ENCODE data around the gene MAST4.

MAST4 gene

GRCh38 chr5:66991746-66992145 is 395.6 kb downstream of the MAST4 start:
- DNase-seq (ENCODE audit: low read depth in 2 of 2) = no peak

DNA sequence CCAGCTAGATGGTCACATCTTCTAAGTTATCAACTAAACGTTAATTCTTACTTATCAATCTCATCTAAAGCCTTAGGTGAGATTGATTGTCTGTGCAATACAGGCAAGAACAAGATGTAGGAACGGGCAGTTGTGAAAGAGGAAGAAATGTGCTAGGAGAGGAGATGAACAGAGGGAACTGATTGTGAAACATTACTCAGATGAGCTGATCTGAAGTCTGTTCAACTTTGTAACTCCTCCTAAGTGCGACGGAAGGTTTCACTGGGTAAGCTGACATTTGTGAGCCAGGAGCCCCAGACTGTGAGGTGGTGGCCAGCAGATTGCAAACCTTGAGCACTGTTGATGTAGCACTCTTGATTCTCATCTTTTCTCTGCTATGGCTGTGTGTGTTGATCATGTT is 396.4 kb downstream of the MAST4 start:
- DNase-seq (ENCODE audit: low read depth in 2 of 2) = no peak

DNA sequence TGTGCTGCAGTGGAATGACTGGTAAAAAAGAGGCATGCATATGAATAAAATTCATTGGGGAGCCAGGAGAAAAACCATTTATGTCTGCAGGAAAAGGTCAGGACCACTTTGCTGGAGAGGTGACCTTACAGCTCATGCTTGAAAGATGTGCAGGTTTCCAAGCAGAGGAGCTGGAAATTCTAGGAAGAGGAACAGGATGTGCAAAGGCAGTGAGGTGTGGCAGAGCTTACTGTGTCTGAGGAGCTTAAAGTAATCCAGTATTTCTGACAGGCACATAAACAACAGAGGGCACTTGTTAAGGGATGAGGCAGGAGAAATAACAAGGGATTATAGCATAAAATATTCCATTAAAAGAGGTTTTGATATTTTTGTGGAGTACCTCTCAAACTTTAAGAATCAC is 397.3 kb downstream of the MAST4 start:
- no peak for DNase-seq (ENCODE audit: low read depth in 2 of 2)

- DNase-seq (ENCODE audit: low read depth in 2 of 2) = no peak
Observed at GRCh38 chr5:66993882-66994281, 397.7 kb downstream of the MAST4 start.

DNA sequence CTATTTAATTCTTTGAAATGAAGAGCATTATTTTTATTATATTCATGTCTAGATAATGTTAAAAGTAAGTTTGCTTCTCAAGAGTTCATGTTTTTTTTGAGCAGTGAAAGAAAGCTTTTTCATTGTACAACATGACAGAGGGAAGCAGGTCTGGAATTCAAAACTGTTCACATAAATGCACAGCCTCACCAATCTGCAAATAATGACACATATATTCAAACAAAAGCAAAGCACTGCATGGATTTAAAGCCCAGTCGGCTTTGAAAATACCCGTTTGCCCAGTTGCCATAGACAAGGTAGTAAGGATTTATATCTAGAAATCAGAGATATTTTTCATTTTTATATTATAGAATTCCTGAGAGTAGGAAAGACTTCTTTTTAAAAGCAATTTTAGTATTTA is 398.6 kb downstream of the MAST4 start:
- DNase-seq (ENCODE audit: low read depth in 2 of 2) = no peak

- no peak for DNase-seq (ENCODE audit: low read depth in 2 of 2)
Observed at GRCh38 chr5:67000794-67001475, 404.7 kb downstream of the MAST4 start.

DNA sequence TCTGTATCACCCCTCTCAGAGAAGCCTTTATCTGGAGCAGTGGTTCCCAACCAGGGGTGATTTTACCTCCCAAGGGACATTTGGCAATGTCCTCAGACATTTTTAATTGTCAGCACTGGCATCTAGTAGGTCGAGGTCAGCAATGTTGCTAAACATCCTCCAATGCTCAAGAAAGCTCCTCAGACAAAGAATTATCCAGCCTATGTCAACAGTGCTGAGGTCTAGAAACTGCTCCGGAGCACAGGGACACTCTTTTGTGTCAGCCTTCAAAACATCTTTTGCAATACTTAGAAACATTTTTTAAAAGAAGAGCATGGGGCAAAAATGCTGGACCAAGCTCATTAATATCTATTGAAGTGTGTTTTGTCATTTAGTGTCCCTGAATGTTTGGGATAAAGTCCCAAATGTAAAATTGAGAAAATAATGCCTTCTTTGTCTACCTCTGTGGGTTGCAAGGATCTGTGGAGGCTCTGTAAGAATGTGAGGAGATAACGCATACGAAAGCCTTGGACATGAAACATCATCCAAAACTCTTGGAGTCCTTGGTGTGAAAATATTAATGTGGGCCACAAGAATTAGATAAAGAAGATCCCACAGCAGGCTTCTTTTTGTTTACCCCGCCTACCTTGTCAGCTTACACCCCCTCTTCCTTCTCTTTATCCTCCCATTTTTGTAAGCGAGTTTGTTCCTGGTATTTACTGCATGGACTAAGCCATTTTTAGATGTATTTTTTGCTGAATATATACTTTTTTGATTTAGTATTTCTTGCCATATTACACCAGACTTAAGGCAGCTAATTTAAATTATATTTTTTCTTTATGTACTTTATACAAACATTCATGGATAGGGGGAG is 406.9 kb downstream of the MAST4 start:
- DNase-seq (ENCODE audit: low read depth in 2 of 2) = no peak

DNA sequence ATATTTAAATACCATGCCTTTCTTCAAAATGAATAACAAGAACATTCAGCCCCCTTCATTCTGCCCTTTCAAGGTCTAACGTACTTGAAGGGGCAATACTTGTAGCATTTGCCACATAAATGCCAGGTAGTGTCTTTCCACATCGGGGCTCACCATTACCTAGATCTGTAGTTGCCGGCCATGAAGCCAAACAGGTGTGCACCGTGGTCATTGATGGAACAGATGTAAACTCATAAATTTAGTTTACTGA is 407.4 kb downstream of the MAST4 start:
- no peak for DNase-seq (ENCODE audit: low read depth in 2 of 2)

- DNase-seq (ENCODE audit: low read depth in 2 of 2) = peak in 1 of 2 experiments; percentile 57
Observed at GRCh38 chr5:67003935-67004729, 407.9 kb downstream of the MAST4 start.

DNA sequence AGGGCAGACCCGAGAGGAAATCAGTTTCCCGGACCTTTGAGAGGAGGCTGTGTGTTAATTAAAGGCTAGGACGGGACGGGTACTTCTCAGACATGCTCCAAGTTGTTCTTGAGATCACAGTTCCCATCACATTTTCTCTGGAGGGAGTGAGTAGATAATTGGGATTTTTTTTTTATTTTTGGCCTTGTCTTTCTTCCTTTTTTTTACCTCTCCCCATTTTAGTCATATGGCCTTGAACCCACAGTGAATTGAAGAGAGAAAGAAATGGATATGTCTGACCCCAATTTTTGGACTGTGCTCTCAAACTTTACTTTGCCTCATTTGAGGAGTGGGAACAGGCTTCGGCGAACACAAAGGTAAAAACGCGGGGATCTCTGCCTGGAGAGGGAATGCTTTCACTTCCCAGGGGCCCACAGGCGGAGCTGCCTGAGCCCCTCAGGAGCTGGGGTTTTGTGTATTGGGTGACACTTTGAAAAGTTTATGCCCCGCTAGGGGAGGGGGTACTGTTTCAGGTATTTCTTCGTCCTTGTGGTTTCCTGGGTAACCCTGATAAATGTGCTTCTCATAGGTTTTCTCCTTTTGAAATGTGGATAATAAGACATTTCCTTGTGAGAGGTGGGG is 408.6 kb downstream of the MAST4 start:
- no peak for DNase-seq (ENCODE audit: low read depth in 2 of 2)

DNA sequence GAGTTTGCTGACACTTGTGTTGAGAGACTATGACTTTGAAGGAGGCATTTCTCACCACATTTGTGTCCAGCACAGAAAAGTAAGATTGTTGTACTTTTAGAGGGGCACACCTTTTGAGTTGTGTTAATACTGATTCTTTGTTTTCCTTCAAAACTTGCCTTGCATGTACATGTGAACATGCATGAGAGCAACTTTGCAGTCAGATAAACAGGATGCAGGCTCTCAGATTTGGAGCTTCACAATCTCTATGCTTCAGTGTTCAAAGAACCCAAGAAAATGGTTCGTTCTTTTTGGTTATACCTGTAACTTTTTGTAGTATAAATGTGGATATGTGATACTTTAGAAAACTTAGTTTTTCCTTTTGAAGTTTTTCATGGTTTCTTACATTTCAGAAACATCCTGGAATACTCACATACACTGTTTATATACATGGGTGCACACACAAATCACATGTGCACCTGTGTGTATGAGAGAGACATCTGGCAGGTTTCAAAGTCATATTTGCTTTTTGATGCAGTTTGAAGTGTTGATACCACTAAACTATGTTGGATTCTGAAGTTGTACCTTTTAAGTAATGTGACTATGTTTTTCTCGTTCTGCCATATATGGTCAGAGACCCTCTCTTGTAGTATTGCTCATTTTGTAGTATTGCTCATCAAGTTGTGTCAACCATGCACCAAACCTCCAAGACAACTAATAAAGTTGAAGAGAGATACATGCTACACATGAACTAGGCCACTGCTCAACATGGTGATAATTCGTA is 409.7 kb downstream of the MAST4 start:
- no peak for DNase-seq (ENCODE audit: low read depth in 2 of 2)

- no peak for DNase-seq (ENCODE audit: low read depth in 2 of 2)
Observed at GRCh38 chr5:67006500-67006848, 410.3 kb downstream of the MAST4 start.

DNA sequence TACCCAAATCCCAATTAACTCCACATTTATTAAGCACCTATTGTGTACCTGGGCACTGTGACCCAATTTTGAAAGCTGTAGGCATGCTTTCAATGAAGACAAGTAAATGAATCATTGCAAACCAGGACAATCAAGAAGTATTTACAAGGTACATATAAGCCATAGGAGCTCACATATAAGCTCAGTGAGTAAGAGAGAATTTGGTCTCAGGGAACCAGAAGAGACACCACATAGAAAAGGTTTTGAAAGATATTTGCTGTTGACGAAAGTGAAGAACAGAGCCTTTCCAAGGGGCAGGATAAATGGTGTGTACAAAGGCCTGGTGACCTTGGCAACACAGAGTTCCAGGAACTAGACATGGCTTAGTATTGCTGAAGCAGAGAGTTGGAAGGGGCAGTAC is 412.8 kb downstream of the MAST4 start:
- no peak for DNase-seq (ENCODE audit: low read depth in 2 of 2)

GRCh38 chr5:67010684-67011409 is 414.7 kb downstream of the MAST4 start:
- no peak for DNase-seq (ENCODE audit: low read depth in 2 of 2)

DNA sequence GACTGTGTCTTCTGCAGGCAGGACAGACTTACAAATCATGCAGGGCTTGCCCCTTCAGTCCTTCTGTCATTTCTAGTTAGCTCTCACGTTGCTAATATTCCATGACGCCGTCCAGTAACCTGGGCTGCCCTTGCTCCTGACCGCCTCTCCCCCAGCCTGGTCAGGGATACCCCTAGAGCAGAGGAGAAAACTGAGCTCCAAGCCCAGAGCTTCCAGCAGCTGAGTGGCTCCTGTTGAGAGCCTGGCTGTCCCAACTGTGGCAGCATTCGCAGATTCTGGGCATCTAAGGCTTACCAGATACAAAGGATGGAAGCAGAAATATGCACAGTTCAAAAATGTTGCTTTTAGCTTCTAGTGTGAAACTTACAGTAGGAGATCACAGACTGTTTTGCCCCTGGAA is 415.2 kb downstream of the MAST4 start:
- DNase-seq (ENCODE audit: low read depth in 2 of 2) = no peak

DNA sequence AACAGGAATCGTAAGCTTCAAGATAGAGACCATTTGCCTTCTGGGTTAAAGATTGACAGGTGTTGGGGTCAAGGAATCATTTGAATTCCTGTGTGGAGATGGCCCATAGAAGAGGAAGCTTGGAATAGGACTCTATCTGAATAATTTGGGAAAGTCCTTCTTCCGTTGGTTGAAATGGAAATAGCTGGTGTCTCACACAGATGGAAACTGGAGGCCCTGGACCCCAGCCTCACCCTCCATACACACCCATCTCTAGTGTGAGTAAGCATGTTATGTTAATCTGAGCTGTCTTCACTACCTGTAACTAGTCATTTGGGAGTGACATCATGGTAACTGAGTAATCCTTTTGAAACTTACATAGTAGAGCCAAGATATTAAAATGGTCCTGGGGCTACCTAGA is 416.0 kb downstream of the MAST4 start:
- no peak for DNase-seq (ENCODE audit: low read depth in 2 of 2)

DNA sequence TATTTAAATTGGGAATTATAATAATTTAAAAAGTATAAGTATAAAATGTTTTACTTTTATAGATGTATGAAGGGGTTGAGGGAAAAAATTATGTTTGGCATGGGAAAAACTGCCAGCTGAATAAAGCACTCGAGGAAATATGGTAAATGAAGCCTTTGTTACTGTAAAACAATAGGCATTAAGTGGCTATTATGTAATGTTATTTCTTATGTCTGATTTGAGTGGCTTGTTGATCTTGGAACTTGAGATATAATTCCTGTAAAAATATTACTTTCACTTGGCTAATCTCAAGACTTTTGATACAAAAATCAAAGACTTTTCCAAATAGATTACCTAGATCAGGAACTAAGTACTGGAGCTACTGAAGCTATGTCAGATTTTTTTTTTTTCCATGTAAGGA is 417.5 kb downstream of the MAST4 start:
- no peak for DNase-seq (ENCODE audit: low read depth in 2 of 2)

GRCh38 chr5:67014191-67014590 is 418.0 kb downstream of the MAST4 start:
- DNase-seq (ENCODE audit: low read depth in 2 of 2) = no peak

DNA sequence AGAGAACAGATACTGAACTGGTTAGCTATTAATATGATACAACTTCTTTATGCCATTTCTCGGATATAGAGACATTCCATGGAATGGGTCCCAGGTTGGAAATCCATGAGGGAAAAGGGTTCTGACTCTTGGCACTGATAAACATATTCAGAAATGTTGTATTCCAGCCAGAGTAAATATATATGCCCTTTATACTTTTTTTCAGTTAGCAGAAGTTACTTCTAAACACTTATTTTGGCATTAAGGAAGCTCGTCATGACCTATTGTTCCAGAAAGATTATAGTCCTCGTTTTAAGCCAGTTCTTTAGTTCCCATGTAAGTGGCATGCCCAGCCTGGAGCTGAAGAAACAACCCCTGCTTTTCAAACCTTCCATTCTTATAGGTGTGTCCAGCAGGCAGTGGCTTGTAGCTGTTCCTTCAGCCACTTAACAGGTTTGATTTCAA is 418.8 kb downstream of the MAST4 start:
- DNase-seq (ENCODE audit: low read depth in 2 of 2) = no peak

DNA sequence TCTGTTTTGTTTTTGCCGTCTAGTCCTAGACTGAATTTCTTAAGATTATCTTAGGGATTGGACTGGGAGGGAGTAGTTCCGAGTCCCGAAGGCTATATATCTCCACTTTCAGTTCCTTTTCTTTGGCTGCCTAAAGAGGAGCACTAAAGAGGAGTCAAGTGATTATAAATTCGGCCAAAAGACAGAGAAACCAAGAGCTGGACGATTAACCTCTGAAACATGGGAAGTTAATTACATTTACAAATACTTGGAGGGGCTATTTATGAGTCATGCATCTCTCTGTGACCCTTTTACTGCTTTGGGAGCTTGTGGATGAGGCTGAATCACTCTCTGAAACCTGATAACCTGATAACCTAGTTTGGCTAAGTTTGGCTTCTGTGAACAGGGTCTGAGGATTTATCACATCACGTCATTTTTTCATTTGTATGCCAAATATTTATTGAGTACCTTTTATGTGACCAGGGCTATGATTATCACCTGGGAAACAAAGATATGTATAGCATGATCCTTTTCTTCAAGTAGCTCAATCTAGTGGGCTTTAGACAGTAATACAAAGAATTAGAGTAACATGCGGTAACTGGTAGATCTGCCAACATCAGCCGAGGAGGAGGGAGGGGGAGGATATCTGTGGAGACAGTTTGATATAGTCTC is 419.5 kb downstream of the MAST4 start:
- no peak for DNase-seq (ENCODE audit: low read depth in 2 of 2)

Measured in fibroblast of skin of left quadriceps (primary cell).